ENCODE data around the gene RELN. TPM values are rescaled to one million over a fixed set of nuclear protein-coding genes. Genes with fewer than 3 reads are reported as not detected.

The RELN gene
- total RNA-seq, 1 donor from 2014 or later = 7.3 TPM

DNA sequence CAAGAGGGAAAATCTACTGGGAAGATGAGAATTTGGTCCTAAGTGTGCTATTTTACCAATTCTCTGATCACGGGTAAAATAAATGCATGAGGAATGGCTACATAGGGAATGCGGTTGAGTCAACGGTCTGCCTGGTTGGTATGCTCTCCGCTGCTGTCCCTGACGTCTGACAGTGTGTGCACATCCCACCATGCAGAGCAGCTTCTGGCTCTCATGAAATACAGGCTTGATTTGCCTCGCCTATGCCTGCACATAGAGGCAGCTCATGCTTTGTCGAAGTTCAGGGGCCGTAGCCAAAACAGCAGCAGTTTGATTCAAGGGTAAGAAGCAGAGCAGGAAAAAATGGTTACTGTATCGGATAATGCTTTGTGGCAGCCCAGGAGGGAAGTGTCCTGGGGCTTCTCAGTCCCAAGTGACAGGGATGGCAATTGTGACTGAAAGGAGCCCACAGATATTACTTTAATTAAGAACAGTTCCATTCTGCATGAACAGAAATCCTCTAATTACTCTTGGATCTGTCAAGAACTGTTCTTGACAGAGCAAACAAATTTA lies 275.0 kb downstream of the RELN start:
- H3K27ac Mint-ChIP-seq = no peak overlapping the region
- H3K27me3 Mint-ChIP-seq (ENCODE audit: low read depth) = peaks cover 4% of the 10 kb centered on the region
- no peaks in the 10 kb centered on the region for H3K9me3 Mint-ChIP-seq
- no peak for DNase-seq (ENCODE audit: low spot score in 2 of 2, unreplicated experiment in 2 of 2)
- TF ChIP-seq, protein P1, sequence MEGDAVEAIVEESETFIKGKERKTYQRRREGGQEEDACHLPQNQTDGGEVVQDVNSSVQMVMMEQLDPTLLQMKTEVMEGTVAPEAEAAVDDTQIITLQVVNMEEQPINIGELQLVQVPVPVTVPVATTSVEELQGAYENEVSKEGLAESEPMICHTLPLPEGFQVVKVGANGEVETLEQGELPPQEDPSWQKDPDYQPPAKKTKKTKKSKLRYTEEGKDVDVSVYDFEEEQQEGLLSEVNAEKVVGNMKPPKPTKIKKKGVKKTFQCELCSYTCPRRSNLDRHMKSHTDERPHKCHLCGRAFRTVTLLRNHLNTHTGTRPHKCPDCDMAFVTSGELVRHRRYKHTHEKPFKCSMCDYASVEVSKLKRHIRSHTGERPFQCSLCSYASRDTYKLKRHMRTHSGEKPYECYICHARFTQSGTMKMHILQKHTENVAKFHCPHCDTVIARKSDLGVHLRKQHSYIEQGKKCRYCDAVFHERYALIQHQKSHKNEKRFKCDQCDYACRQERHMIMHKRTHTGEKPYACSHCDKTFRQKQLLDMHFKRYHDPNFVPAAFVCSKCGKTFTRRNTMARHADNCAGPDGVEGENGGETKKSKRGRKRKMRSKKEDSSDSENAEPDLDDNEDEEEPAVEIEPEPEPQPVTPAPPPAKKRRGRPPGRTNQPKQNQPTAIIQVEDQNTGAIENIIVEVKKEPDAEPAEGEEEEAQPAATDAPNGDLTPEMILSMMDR (IDR thresholded peaks at IDR 0.05; ENCODE audit: unreplicated experiment) = no peak
- H3K4me3 Mint-ChIP-seq = no peak overlapping the region
- H3K4me1 Mint-ChIP-seq = peaks cover 10% of the 10 kb centered on the region
- H3K36me3 Mint-ChIP-seq = no peaks in the 10 kb centered on the region

DNA sequence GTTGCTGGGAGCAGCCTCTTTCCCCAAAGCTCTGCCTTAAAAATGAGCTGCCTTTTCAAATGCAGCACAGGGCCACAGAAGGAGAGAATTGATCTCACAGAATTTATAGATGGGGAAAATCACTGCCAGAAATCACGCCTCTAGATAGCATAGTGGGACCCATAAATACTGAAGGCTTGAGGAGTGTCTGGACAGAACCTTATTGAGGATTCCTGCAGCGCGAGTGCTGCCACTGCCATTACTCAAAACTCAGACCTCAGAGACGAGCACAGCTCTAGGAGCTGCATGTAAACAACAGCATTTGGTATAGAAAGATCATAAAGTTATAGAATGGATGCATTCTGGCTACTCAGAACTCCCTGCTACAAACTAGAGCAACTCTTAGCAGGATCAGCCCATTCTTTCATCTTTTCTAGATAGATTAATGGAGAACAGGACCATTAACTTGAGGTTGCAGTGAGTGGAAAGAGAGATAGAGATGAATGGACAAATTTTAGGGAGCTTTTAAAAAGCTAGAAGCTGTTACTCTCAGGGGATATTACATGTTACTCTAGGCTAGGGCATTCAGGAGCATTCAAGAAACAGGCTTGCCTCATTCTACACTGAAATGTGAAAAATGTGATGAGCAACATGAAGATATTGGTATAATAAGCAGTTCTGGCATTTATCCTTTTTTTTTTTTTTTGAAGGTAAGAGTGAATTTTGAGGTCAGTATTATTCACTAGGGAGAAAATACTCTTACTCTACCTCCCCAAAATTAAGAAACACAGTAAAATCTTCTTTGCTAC lies 276.3 kb downstream of the RELN start:
- Mint-ChIP-seq H3K9me3 (no peaks in the 10 kb centered on the region), H3K27ac (no peak overlapping the region), H3K36me3 (no peaks in the 10 kb centered on the region), H3K4me1 (no peaks in the 10 kb centered on the region), H3K4me3 (no peak overlapping the region), H3K27me3 (ENCODE audit: low read depth) (peaks cover 6% of the 10 kb centered on the region)
- no peak for DNase-seq (ENCODE audit: low spot score in 2 of 2, unreplicated experiment in 2 of 2)
- TF ChIP-seq, protein P1 (IDR thresholded peaks at IDR 0.05; ENCODE audit: unreplicated experiment) = no peak

DNA sequence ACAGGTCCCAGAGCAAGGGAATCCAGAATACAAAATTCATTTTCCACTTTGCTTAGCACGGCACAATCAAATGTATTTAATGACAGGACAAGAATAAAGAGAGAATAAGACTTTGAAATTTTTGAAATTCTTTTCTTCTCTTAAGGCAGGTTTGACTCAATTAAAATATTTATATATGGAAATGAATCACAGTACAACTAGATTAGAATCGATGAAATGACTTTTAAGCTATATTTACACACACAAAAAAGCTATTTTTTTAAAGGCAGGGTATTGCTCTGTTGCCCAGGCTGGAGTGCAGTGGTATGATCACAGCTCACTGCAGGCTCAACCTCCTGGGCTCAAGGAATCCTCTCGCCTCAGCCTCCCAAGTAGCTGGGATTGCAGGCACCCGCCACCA lies 278.0 kb downstream of the RELN start:
- TF ChIP-seq, protein P1 (IDR thresholded peaks at IDR 0.05; ENCODE audit: unreplicated experiment) = no peak
- Mint-ChIP-seq H3K36me3 (no peaks in the 10 kb centered on the region), H3K9me3 (no peaks in the 10 kb centered on the region), H3K27ac (no peak overlapping the region), H3K4me1 (no peaks in the 10 kb centered on the region), H3K4me3 (no peak overlapping the region), H3K27me3 (ENCODE audit: low read depth) (peaks cover 12% of the 10 kb centered on the region)
- DNase-seq (ENCODE audit: low spot score in 2 of 2, unreplicated experiment in 2 of 2) = no peak

DNA sequence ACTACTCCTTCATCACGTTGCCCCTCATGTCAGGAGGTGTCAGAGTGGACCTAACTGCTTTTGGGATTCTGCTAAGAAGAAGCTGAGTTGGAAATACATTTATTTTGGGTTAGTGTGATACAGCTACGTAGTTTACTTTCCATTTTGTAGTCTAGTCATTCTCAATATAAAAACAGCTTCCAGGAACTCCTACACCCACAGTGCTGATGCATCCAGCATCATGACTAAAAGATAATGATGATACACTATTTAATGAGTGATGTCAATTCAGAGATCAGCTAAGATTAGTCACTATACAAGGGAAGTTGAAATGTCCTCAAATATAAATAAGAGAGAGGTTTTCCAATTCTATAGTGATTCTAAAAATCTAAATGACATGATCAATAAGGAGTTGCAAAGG lies 279.2 kb downstream of the RELN start:
- no peaks in the 10 kb centered on the region for H3K9me3 Mint-ChIP-seq
- no peak for DNase-seq (ENCODE audit: low spot score in 2 of 2, unreplicated experiment in 2 of 2)

DNA sequence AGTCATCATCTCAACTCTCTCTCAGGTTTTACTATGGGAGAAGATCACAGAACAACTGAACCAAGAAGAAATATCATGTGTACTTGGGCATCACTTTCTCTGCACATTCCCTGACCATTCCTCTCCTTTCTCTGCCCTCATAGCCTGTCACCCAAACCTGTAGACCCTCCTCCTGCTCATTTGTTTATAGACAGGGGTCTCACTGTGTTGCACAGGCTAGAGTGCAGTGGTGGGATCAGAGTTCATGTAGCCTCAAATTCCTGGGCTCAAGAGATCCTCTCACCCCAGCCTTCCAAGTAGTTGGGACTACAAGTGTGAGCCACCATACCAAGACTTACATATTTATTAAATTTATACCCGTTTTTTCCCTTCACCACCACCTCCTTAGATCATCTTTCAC lies 282.7 kb downstream of the RELN start:
- Mint-ChIP-seq H3K4me3 (no peak overlapping the region), H3K4me1 (peaks cover 16% of the 10 kb centered on the region), H3K36me3 (no peaks in the 10 kb centered on the region), H3K27me3 (ENCODE audit: low read depth) (peaks cover 22% of the 10 kb centered on the region), H3K9me3 (no peaks in the 10 kb centered on the region), H3K27ac (no peak overlapping the region)
- DNase-seq (ENCODE audit: low spot score in 2 of 2, unreplicated experiment in 2 of 2) = no peak
- TF ChIP-seq, protein P1 (IDR thresholded peaks at IDR 0.05; ENCODE audit: unreplicated experiment) = no peak

More for the DNA sequence above, 279.2 kb downstream of the RELN start:
- Mint-ChIP-seq H3K4me1 (no peaks in the 10 kb centered on the region), H3K4me3 (no peak overlapping the region), H3K27ac (no peak overlapping the region), H3K27me3 (ENCODE audit: low read depth) (peaks cover 10% of the 10 kb centered on the region), H3K36me3 (no peaks in the 10 kb centered on the region)
- TF ChIP-seq, protein P1 (IDR thresholded peaks at IDR 0.05; ENCODE audit: unreplicated experiment) = no peak

All from mesothelial cell of epicardium (in vitro differentiated cells).